K562 (cell line): ENCODE results near the gene OARD1. TPM values are rescaled to one million over a fixed set of nuclear protein-coding genes. Genes with fewer than 3 reads are reported as not detected.

Source experiments
- ATAC-seq: fragments of 200-7000 bp; cut with Tn5 transposase; 3 replicates; pipeline ENCODE4 v1.9.1; 2020; ENCODE audit warnings: moderate library complexity
- BruUV-seq: library from RNA; stranded (reverse); fragments of 400-500 nt; replicated peaks from 2 replicates; lab custom pipeline; 2021; lab: Mats Ljungman, UMichigan
- CTCF ChIA-PET: fragments of 300-600 bp; formaldehyde crosslinking; extraction: SDS; loops from one replicate; lab custom pipeline; 2021; ENCODE audit warnings: low intra/inter-chr PET ratio; lab: Yijun Ruan, JAX
- POLR2A ChIA-PET: fragments of 300-600, 350-650 bp; sonication (Branson Sonifier 250); formaldehyde crosslinking; extraction: SDS; loops from one replicate; lab custom pipeline; 2021; ENCODE audit warnings: antibody characterized with exemption, inconsistent platforms; lab: Yijun Ruan, JAX
- DNase-seq, 4 experiments: peaks; one replicate each; pipeline versions ENCODE4 v3.0.0 to v3.0.0-alpha.2; 2011 to 2018; ENCODE audit warnings: low spot score in 3 of 4, mixed read lengths in 3 of 4; ENCODE audit errors: extremely low read depth in 1 of 4
- FAIRE-seq: peaks from 2 replicates; lab custom pipeline; 2011; peaks lifted over from hg19 to GRCh38; lab: Jason Lieb, UNC
- H2AFZ ChIP-seq: 2 replicates; pipeline ENCODE4 v1.6.0; 2011; ENCODE audit warnings: low read depth, low read length, control low read depth, inconsistent platforms
- H3K27ac ChIP-seq: fragments of 200-600 bp; 3 replicates; pipeline ENCODE4 v1.8.0; 2011; ENCODE audit warnings: low read depth, mild to moderate bottlenecking, control low read depth, inconsistent platforms, low read length, moderate library complexity, mixed read lengths; ENCODE audit errors: extremely low read depth
- H3K27me3 ChIP-seq, 2 experiments: fragments of 300-600 bp in 1 of 2; 2 replicates in 1 of 2; 3 replicates in 1 of 2; pipeline versions ENCODE4 v1.6.0 to v1.8.0; 2011; ENCODE audit warnings: inconsistent platforms in 2 of 2, low read length in 2 of 2, mild to moderate bottlenecking in 1 of 2, mixed read lengths in 1 of 2, moderate library complexity in 1 of 2; ENCODE audit not compliant: control insufficient read depth in 2 of 2, insufficient read depth in 2 of 2
- H3K36me3 ChIP-seq: fragments of 300-600 bp; 3 replicates; pipeline ENCODE4 v1.8.0; 2011; ENCODE audit warnings: mild to moderate bottlenecking, low read length, inconsistent platforms; ENCODE audit not compliant: control insufficient read depth, insufficient read depth
- H3K4me1 ChIP-seq, 2 experiments: fragments of 200-600 bp in 1 of 2; replicated peaks in 1 of 2; 2 replicates in 1 of 2; 3 replicates in 1 of 2; pipeline versions ENCODE4 v1.5.1 to v1.8.0; 2011; ENCODE audit warnings: inconsistent platforms in 2 of 2, low read length in 2 of 2, mild to moderate bottlenecking in 1 of 2, mixed read lengths in 1 of 2, moderate library complexity in 1 of 2; ENCODE audit not compliant: control insufficient read depth in 2 of 2, insufficient read depth in 2 of 2
- H3K4me2 ChIP-seq: 2 replicates; pipeline ENCODE4 v1.6.1; 2011; ENCODE audit warnings: low read length, control low read depth, inconsistent platforms, mixed read lengths; ENCODE audit not compliant: insufficient read depth
- H3K4me3 ChIP-seq: fragments of 200-600 bp; sonication (generic), shearing (Covaris generic); 2 replicates; pipeline ENCODE4 v1.5.1; 2016; ENCODE audit warnings: control low read depth, inconsistent platforms
- H3K79me2 ChIP-seq: fragments of 200-600 bp; 3 replicates; pipeline ENCODE4 v1.8.0; 2011; ENCODE audit warnings: low read length, inconsistent platforms; ENCODE audit not compliant: control insufficient read depth, insufficient read depth
- H3K9ac ChIP-seq, 2 experiments: 2 replicates each; pipeline versions ENCODE4 v1.6.0 to v1.6.1; 2011; ENCODE audit warnings: low read depth in 2 of 2, low read length in 2 of 2, control low read depth in 1 of 2, inconsistent platforms in 1 of 2, mild to moderate bottlenecking in 1 of 2, mixed read lengths in 1 of 2; ENCODE audit not compliant: insufficient read depth in 1 of 2
- H3K9me1 ChIP-seq: one replicate; pipeline ENCODE4 v1.6.0; 2011; ENCODE audit warnings: inconsistent platforms, mild to moderate bottlenecking, low read length, moderate library complexity; ENCODE audit not compliant: control insufficient read depth, insufficient read depth
- H3K9me3 ChIP-seq: replicated peaks from 2 replicates; pipeline ENCODE4 v1.5.1; 2011; ENCODE audit warnings: low read depth, low read length, inconsistent platforms; ENCODE audit not compliant: control insufficient read depth, insufficient read depth
- H4K20me1 ChIP-seq: replicated peaks from 2 replicates; pipeline ENCODE4 v1.6.1; 2011; ENCODE audit warnings: low read length, inconsistent platforms, mixed read lengths; ENCODE audit not compliant: control insufficient read depth, insufficient read depth
- FOXK1 ChIP-seq: sonication (generic); formaldehyde crosslinking; IDR thresholded peaks from 2 replicates; pipeline ENCODE4 v1.8.0; 2022; ENCODE audit warnings: missing genetic modification reagents, mild to moderate bottlenecking, borderline replicate concordance
- MTA1 ChIP-seq: fragments of 450-650 bp; IDR thresholded peaks from 2 replicates; pipeline ENCODE4 v1.6.1; 2017; ENCODE audit warnings: borderline replicate concordance
- RERE ChIP-seq: sonication (generic); formaldehyde crosslinking; IDR thresholded peaks from 2 replicates; pipeline ENCODE4 v1.8.0; 2023; ENCODE audit warnings: missing genetic modification reagents, mild to moderate bottlenecking, borderline replicate concordance
- ZNF561 ChIP-seq: fragments of 450-650 bp; formaldehyde crosslinking; conservative IDR thresholded peaks from 2 replicates; pipeline ENCODE4 v1.4.0; 2020; ENCODE audit warnings: mild to moderate bottlenecking, moderate library complexity
- WGBS: fragments of 100-300 bp; shearing (Covaris generic); methylation state at CpG from one replicate; pipeline ENCODE4 v1.1.6; 2016; ENCODE audit warnings: low coverage, mixed read lengths; ENCODE audit not compliant: insufficient coverage; ENCODE audit errors: missing lambda C conversion rate; 5-methylcytosine and 5-hydroxymethylcytosine counted together
- in situ Hi-C: fragments of 300-500 bp; cut with MboI; formaldehyde crosslinking; loops from 4 replicates; pipeline ENCODE4 v1.15.0; 2018; ENCODE audit warnings: inconsistent platforms, mixed read lengths
- intact Hi-C: fragments of 100-400 bp; cut with micrococcal nuclease; formaldehyde crosslinking; loops from 2 replicates; pipeline ENCODE4 v1.14.2; 2022
- polyA plus RNA-seq, 8 experiments: library from polyadenylated mRNA; depleted of rRNA in 4 of 8; stranded (reverse) in 5 of 8; unstranded in 3 of 8; fragments of >200 nt; fragmentation: Nextera tagmentation in 2 of 8; fragmentation: Illumina TruSeq in 1 of 8; extraction: Ambion mirVana in 2 of 8; extraction: Trizol in 1 of 8; gene quantifications; 2 replicates each; pipeline versions ENCODE4 v1.2.1 to v1.2.3, GENCODE V29; 2011 to 2014; ENCODE audit warnings: inconsistent platforms in 1 of 8, missing spikeins in 1 of 8
- total RNA-seq, 7 experiments: library from RNA; depleted of rRNA in 6 of 7; stranded (reverse); fragments of >200 nt in 6 of 7; fragmentation: Illumina TruSeq in 2 of 7; extraction: Trizol in 2 of 7; gene quantifications; 2 replicates each; pipeline versions ENCODE4 v1.2.1 to v1.2.3, GENCODE V29; 2011 to 2021; ENCODE audit warnings: low replicate concordance in 1 of 7

Gene OARD1
- total and polyA plus RNA-seq, 9 of the 15 experiments (the other 6 are each of a cell fraction or from before 2014, with no cell fraction given), result 43.4 to 88.3 (median 61.1) TPM

GRCh38 chr6:41061196-41061726 is 10.9 kb downstream of the OARD1 start (continued):
- no peak for TF ChIP-seq RERE (CRISPR knock-in tag)
- TF ChIP-seq MTA1, result no peak
- no peak for TF ChIP-seq ZNF561 (CRISPR knock-in tag)

GRCh38 chr6:41059556-41059955 is 12.6 kb downstream of the OARD1 start:
- 100% methylated on average over 1 of the region's 1 CpG for WGBS
- TF ChIP-seq FOXK1 (CRISPR knock-in tag), result no peak
- ATAC-seq, result no peak
- no peak overlapping the region for H3K4me2 ChIP-seq
- H3K4me3 ChIP-seq, result no peak overlapping the region
- CTCF ChIA-PET, result no interaction called here
- H4K20me1 ChIP-seq, result no peaks in the 10 kb centered on the region
- no peaks in the 10 kb centered on the region for H3K9me1 ChIP-seq
- H3K9me3 ChIP-seq, result no peaks in the 10 kb centered on the region
- no peak for DNase-seq
- peaks cover 5 to 26% of the 10 kb centered on the region in 2 experiments; a peak in 4 of 5 replicates for H3K4me1 ChIP-seq
- no peaks in the 10 kb centered on the region for H3K79me2 ChIP-seq
- H3K36me3 ChIP-seq, result peaks cover 21% of the 10 kb centered on the region; the same call in 2 of the 3 replicates
- in situ Hi-C loops (no loop called here), intact Hi-C loops (no loop called here)
- no peaks in the 10 kb centered on the region for H3K27me3 ChIP-seq
- no peak for FAIRE-seq
- POLR2A ChIA-PET, result interaction anchor here (0.6 to 2.1 kb wide), 2 partner anchors 10 to 259 kb away, joined by 3 to 5 read pairs; no protein-coding TSS in a partner anchor
- BruUV-seq, result no TSS peak
- H2AFZ ChIP-seq, result no peak overlapping the region
- H3K27ac ChIP-seq, result no peak overlapping the region
- no peak overlapping the region for H3K9ac ChIP-seq
